ENCODE results near the gene RPN2. TPM values are rescaled to one million over a fixed set of nuclear protein-coding genes. Genes with fewer than 3 reads are reported as not detected.
A peak's percentile ranks its signal among the peaks of the same experiment; 100 is the strongest.

RPN2 gene
- 100 to 1,000 TPM in 1 of 4 donors, 10 to 100 TPM in 3; 66.4 to 129 (median 94.2) TPM for total RNA-seq
- polyA plus RNA-seq, result 100 to 1,000 TPM in 2 of 3 donors, 10 to 100 TPM in 1; 91.7 to 131 (median 113) TPM
- long read RNA-seq, donor 1, transcript RPN2-201 (17 exons, 2,515 nt), result major isoform, 23 of 147 reads
- long read RNA-seq, donor 1, partial matches to known transcripts, result 16 of 147 reads
- long read RNA-seq, donor 1, other reads (novel, unspliced or antisense), result 108 of 147 reads
- long read RNA-seq, donor 2, transcript RPN2-201 (17 exons, 2,515 nt), result major isoform, 45 of 412 reads
- long read RNA-seq, donor 2, partial matches to known transcripts, result 30 of 412 reads
- long read RNA-seq, donor 2, other reads (novel, unspliced or antisense), result 337 of 412 reads

GRCh38 chr20:37178839-37179682 lies at the start of gene RPN2, which contains the start of gene MROH8:
Gene RPN2, plus strand, starts transcription at chr20:37179330. Its CDS starts 27 bp downstream, at chr20:37179357.
Gene MROH8, minus strand, starts transcription at chr20:37179548.
- Histone ChIP-seq H3K9me3 (no peaks in the 10 kb centered on the region), H3K27me3 (ENCODE audit: insufficient read depth in 3 of 3, low read length in 2 of 3) (no peaks in the 10 kb centered on the region), H3K27ac (peak within 1 kb of the TSS; percentile 99), H3K36me3 (ENCODE audit: insufficient read depth in 1 of 2, low read depth in 1 of 2) (peaks cover 0 to 4% of the 10 kb centered on the region in 2 donors), H3K4me3 (peak within 1 kb of the TSS; percentile 87), H3K4me1 (peaks cover 32% of the 10 kb centered on the region)
- TF ChIP-seq CTCF (IDR thresholded peaks at IDR 0.05), result peak; percentile 5
- ATAC-seq, result peak; percentile 95 to 97 (median 96)
- intact Hi-C loops (cut with DNase I), result no loop called here
- 0% methylated on average over 71 to 80 of the region's 80 CpGs for WGBS, 3 donors
- DNase-seq, result peak; percentile 98 to 99

DNA sequence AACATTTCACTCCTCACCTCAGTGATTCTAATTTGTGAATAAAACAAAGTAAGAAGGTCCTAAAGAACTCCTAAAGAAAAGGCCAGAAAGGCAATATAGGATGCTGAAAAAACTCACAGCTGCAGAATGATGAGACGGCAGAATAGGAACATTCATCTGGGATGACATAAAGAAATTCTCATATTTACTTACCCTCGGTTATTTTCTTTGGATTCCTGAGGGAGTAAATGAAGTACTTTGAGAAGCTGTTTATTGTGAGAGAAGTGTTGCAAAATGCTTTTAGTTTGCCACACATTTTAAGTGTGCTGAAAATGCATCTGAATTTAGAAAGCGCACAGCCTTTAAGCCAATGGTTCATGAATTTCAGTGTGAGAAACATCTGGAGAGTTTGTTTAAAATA lies 47.6 kb upstream of the RPN2 start:
- 69 to 73% (median 71%) methylated on average over 3 of the region's 3 CpGs for WGBS, 3 donors
- Histone ChIP-seq H3K27me3 (ENCODE audit: insufficient read depth in 3 of 3, low read length in 2 of 3) (no peaks in the 10 kb centered on the region), H3K9me3 (no peaks in the 10 kb centered on the region), H3K4me1 (no peaks in the 10 kb centered on the region), H3K27ac (no peak overlapping the region), H3K4me3 (no peak overlapping the region), H3K36me3 (ENCODE audit: insufficient read depth in 1 of 2, low read depth in 1 of 2) (no peaks in the 10 kb centered on the region)
- intact Hi-C loops (cut with DNase I), result no loop called here
- no peak for TF ChIP-seq CTCF (IDR thresholded peaks at IDR 0.05)
- DNase-seq (no peak), ATAC-seq (no peak)

GRCh38 chr20:37133952-37134351 lies 45.2 kb upstream of the RPN2 start:
- H3K27ac ChIP-seq, result no peak overlapping the region
- H3K27me3 ChIP-seq (ENCODE audit: insufficient read depth in 3 of 3, low read length in 2 of 3), result no peaks in the 10 kb centered on the region
- 56 to 73% (median 70%) methylated on average over 2 of the region's 2 CpGs for WGBS, 3 donors
- peaks cover 0 to 5% of the 10 kb centered on the region in 2 donors for H3K36me3 ChIP-seq (ENCODE audit: insufficient read depth in 1 of 2, low read depth in 1 of 2)
- no peak for DNase-seq
- ATAC-seq, result no peak
- intact Hi-C loops (cut with DNase I), result no loop called here
- H3K9me3 ChIP-seq, result no peaks in the 10 kb centered on the region
- TF ChIP-seq CTCF (IDR thresholded peaks at IDR 0.05), result no peak
- no peaks in the 10 kb centered on the region for H3K4me1 ChIP-seq
- H3K4me3 ChIP-seq, result no peak overlapping the region

GRCh38 chr20:37137547-37137946 lies 41.6 kb upstream of the RPN2 start:
- 41 to 79% (median 45%) methylated on average over 4 of the region's 4 CpGs for WGBS, 3 donors
- H3K4me3 ChIP-seq, result no peak overlapping the region
- no peak overlapping the region for H3K27ac ChIP-seq
- no peaks in the 10 kb centered on the region for H3K9me3 ChIP-seq
- no peaks in the 10 kb centered on the region for H3K27me3 ChIP-seq (ENCODE audit: insufficient read depth in 3 of 3, low read length in 2 of 3)
- no peaks in the 10 kb centered on the region for H3K4me1 ChIP-seq
- DNase-seq, result no peak
- H3K36me3 ChIP-seq (ENCODE audit: insufficient read depth in 1 of 2, low read depth in 1 of 2), result peaks cover 0 to 18% of the 10 kb centered on the region in 2 donors
- intact Hi-C loops (cut with DNase I), result no loop called here
- no peak for TF ChIP-seq CTCF (IDR thresholded peaks at IDR 0.05)
- ATAC-seq, result no peak
